MM.1S (cell line): ENCODE measurements around the gene CACNG3.

Source experiments
- EZH2 ChIP-seq: fragments of 300-600 bp; sonication (generic); optimal IDR thresholded peaks from 2 replicates; pipeline ENCODE3; 2017; ENCODE audit warnings: low read depth, mild to moderate bottlenecking, antibody characterized with exemption, low read length, mixed read lengths
- EZH2phosphoT487 ChIP-seq: fragments of 300-600 bp; sonication (generic); IDR thresholded peaks from 2 replicates; pipeline ENCODE4 v1.6.1; 2018; ENCODE audit warnings: antibody characterized with exemption, low read length
- TF ChIP-seq, protein P1 (sequence below): fragments of 300-600 bp; sonication (generic); IDR thresholded peaks from 2 replicates; pipeline ENCODE4 v1.5.1; 2016; ENCODE audit warnings: antibody characterized with exemption, low read length, mixed read lengths

DNA sequence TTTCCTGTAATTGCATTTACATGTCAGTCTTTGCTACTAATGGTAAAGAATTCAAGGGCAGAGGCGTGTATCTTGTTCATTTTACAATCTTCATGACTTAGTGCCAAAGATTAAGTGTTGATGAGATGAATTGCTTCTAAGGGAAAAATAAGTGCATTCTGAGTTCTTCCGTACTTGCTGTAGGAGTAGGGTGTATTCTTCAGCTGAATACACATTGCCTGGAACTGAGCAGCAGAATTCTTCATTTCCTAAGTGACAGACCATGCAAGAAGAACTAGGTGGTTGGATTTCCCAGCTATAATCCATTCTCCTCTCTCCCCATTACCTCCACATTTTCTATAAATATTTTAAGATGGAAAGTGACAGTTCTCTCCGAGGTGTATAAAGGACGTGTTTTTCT, 104.8 kb downstream of the CACNG3 start:
- TF ChIP-seq EZH2 = no peak
- TF ChIP-seq, protein P1, sequence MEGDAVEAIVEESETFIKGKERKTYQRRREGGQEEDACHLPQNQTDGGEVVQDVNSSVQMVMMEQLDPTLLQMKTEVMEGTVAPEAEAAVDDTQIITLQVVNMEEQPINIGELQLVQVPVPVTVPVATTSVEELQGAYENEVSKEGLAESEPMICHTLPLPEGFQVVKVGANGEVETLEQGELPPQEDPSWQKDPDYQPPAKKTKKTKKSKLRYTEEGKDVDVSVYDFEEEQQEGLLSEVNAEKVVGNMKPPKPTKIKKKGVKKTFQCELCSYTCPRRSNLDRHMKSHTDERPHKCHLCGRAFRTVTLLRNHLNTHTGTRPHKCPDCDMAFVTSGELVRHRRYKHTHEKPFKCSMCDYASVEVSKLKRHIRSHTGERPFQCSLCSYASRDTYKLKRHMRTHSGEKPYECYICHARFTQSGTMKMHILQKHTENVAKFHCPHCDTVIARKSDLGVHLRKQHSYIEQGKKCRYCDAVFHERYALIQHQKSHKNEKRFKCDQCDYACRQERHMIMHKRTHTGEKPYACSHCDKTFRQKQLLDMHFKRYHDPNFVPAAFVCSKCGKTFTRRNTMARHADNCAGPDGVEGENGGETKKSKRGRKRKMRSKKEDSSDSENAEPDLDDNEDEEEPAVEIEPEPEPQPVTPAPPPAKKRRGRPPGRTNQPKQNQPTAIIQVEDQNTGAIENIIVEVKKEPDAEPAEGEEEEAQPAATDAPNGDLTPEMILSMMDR = no peak
- TF ChIP-seq EZH2phosphoT487 = no peak
